Measurements from ENCODE around the gene F2RL3.
"Not testable (repeated sequence)": the region's sequence is repeated elsewhere in the genome, so short reads cannot be mapped to it uniquely, and the experiment has no call there.

The F2RL3 gene

DNA sequence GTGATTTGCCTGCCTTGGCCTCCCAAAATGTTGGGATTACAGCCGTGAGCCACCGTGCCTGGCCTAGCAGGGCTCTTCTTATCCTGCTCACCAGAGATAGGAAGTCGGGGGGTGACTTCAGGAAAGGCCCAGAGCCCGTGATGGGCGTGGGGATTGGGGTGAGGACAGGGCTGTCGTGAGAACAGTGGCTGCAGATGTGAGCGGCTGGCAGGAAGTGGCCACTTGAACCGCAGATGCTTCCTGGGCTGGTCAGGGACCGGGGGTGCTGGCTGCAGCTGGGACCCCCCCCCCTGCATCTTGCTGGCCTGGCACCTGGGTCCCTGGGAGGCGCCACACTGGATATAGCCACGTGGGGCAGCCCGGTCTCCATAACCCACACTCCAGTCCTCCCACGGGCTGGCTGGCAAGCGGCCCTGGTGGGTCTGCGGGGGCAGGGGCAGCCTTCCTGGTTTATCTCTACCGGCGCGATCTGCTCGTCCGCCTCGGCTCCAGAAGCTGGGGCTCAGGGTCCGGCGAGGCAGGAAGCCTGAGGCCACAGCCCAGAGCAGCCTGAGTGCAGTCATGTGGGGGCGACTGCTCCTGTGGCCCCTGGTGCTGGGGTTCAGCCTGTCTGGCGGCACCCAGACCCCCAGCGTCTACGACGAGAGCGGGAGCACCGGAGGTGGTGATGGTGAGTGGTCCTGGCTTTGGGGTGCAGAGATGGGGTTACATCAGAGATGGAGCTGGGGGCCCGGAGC lies at the start of gene F2RL3:
Gene F2RL3, plus strand, starts transcription at position 371 of the 737 bp plus-strand sequence. Its CDS starts 191 bp downstream, at position 562.
- no peak for DNase-seq

- no peak for DNase-seq
These were observed 47.3 kb upstream of the F2RL3 start for GRCh38 chr19:16841391-16841926.

GRCh38 chr19:16846901-16847300 lies 41.9 kb upstream of the F2RL3 start:
- DNase-seq: no peak

- DNase-seq: no peak
These were observed 41.4 kb upstream of the F2RL3 start for GRCh38 chr19:16847430-16847829.

DNA sequence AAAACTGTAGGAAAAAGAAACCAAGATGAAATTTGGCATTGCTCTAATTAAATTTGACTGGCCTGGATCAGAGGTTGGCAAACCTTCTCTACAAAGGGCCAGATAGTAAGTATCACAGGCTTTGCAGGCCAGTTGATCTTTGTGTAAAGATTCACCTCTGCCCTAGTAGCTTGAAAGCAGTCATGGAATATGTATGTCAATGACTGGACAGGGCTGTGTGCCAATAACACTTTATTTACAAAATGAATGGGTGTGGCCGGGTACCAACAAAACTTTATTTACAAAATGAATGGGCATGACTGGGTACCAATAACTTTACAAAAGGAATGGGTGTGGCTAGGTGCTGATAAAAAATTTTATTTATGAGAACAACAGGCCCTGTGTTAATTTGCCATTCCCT lies 39.6 kb upstream of the F2RL3 start:
- DNase-seq: no peak

GRCh38 chr19:16850133-16850532 lies 38.7 kb upstream of the F2RL3 start:
- no peak for DNase-seq

DNA sequence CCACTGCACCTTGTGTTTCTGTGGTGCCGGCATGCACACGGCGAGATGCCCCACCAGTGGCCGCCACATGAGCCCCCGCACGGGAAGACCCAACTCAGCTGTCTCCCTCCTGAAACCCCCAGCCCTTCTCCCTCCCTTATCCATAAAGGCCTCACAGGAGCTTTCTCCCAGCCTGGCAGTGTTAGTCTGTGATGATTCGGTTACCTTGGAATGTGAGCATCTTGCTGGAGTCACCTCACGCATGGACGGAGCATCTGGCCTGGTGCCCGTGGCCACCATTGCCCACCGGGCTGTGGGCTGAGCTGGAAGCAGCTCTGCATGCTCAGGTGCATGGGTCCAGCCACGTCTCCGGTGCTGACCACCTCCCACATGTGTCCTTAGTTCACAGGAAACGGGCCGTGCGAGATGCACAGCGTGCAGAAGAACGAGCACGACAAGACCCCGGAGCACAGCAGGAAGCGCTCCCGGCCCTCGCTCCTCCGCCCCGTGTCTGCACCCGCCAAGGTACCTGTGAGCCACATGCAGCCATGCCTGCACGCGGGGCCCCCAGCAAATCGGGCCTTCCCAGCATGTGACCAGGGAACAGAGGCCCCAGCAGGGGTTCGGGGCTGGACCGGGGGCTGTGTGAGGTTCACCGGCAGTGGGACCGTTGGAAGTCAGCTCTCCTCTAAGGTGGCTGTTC lies 37.6 kb upstream of the F2RL3 start:
- no peak for DNase-seq

- DNase-seq: no peak
These were observed 35.7 kb upstream of the F2RL3 start for GRCh38 chr19:16853066-16853465.

DNA sequence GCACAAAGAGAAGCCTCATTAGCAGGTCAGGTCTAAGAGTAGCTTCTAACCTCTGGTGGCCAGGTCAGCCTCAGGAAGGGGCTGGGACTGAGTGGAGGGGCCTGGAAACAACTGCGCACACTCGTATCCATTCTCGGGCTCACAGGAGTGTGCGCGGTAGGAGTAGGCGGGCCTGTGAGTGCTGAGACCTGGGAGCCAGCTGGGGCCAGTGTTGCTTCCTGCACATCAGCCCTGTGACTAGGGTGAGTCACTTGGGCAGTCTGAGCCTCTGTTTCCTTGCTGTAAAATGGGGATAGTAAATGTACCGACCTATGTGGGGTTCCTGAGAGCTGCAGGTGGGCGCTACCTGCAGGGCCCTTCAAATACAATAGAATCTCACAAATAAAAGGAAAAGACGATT lies 32.7 kb upstream of the F2RL3 start:
- DNase-seq: no peak

GRCh38 chr19:16859626-16860025 lies 29.2 kb upstream of the F2RL3 start:
- no peak for DNase-seq

DNA sequence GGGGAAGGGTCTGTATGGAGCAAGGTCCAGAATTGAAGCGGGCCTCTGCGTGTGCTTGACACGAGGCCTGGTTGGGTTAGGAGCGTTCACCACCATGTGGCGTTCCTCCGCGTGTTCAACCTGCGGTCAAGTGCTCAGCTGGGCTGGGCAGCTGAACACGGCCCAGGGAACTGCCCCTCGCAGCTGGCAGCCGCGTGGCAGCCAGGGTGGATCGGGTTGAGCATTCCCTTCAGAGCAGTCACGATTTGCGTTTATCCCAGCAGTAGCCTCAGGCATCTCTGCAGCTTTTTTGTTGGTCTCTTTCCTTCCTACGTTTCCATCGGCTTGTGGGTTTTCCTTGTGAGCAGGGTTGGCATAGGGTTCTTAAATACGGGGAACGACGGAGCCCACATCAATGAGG lies 28.7 kb upstream of the F2RL3 start:
- no peak for DNase-seq

- DNase-seq: no peak
These were observed 27.8 kb upstream of the F2RL3 start for GRCh38 chr19:16861011-16861410.

DNA sequence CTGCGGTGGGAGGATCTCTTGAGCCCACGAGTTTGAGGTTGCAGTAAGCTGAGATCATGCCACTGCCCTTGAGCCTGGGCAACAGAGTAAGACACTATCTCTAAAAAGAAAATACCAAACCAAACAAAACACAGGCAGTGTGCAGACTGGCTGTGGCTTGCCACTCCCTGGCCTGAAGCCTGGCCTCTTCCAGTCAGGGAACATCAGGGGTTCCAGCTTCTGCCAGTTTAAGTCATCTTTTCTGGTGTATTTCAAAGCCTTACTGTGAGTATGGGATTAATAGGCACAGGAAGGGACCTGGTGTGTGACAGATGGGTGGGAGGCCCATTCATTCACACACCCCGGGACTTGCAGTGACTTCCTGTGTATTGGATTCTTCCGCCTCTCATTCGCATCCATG lies 27.0 kb upstream of the F2RL3 start:
- DNase-seq: no peak

DNA sequence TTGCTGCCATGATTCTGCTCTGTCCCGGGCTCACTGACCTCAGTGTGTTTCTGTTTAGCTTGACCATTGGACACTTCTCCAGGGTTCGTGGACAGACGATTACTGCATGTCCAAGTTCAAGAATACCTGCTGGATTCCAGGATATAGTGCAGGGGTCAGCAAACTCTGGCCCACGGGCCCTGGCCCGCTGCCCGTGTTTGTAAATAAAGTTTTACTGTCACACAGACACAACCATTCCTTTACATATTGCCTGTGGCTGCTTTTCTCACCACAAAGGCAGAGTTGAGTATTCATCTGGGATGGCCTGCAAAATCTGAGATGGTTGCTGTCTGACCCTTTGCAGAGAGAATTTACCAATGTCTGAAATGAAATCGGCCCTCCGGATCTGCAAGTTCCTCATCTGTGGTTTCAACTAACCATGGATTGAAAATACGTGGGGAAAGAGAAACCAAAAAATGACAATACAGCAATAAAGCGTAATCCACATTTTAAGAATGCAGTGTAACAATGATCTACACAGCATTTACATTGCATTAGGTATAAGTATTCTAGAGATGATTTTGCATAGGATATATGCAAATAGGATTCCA lies 25.9 kb upstream of the F2RL3 start:
- DNase-seq: no peak

- DNase-seq: no peak
These were observed 21.6 kb upstream of the F2RL3 start for GRCh38 chr19:16867211-16867610.

DNA sequence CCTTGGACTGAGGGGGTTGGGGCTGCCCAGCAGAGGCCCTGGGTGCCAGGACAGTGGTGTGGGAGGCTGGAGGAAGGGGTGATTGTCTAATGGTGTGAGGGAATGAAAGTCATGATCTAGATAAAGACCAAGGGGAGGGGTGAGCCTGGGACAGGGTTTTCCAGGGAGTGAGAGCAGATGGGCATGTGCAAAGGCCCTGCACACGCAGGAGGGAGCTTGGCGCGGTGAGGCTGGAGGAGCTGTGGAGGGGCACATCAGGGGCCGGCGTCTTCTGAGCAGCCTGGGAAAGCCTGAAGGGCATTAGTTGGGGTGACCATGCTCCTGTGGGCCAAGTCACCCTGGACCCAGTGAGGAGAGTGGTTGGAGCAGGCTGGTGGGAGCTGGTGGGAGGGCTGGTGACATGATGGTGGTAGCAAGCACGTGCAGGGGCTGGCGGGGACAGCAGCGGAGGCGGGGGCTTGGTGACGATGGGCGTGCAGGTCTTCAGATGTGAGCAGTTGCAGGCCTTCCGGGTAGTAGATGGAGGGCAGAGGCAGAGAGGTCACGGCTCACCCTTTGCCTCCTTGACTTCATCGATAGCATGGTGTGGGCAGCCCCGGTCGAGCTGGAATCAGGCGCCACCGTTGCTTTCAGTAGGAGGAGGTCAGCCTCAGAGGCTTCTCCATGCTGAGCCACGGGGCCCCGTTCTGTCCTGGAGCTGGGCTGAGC lies 20.2 kb upstream of the F2RL3 start:
- no peak for DNase-seq

DNA sequence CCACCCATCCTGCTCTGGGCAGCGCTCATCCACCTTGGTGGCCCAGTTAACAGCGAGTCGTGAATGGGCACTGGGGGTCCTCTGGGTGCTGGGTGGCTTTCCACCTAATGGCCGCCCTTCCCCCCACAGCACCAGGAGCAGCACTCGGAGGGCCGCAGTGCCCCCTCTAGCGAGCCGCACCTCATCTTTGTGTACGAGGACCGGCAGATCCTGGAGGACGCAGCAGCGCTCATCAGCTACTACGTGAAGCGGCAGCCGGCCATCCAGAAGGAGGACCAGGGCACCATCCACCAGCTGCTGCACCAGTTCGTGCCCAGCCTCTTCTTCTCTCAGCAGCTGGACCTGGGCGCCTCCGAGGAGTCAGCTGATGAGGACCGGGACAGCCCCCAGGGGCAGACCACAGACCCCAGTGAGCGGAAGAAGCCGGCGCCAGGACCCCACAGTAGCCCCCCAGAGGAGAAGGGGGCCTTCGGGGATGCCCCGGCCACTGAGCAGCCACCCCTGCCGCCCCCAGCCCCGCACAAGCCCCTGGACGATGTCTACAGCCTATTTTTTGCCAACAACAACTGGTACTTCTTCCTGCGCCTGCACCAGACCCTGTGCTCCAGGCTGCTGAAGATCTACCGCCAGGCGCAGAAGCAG lies 19.3 kb upstream of the F2RL3 start:
- DNase-seq: no peak

DNA sequence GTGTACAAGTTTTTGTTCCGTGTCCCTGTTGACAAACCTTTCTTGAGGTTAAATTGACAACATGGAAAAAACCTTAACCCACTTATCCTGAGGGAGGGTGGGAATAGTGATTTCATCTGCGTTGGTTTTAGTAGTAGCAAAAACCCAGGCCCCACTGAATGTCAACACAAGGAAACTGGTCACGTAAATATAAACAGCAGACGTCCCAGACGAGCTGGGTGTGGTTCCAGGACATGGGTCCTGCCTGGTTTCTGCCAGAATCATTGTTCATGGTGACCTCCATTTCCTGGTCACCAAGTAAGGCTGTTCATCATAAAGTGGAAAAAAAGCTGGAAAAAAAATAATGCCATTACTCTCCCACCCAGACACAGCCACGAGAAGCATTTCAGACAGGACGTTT lies 16.9 kb upstream of the F2RL3 start:
- no peak for DNase-seq

- no peak for DNase-seq
These were observed 16.1 kb upstream of the F2RL3 start for GRCh38 chr19:16872728-16873127.

DNA sequence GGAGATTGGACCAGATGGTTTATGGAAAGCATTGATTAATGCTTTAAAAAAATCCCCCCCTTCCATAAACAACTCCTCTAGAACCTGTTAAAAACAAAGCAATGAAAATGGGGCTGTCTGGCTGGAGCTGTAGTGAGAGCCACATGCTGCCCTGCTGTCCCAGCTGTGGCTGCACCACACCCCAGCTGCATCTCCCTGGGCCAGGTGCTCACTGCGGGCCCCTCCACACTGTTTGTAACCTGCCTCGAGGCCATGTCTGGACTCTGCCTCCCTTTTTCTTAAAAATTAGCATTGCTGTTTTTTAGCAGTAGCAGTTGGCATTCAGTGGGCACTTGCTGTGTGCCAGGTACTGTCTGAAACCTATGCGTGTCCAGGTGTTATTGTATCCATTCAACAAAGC lies 15.2 kb upstream of the F2RL3 start:
- no peak for DNase-seq

- DNase-seq: no peak
These were observed 14.4 kb upstream of the F2RL3 start for GRCh38 chr19:16874250-16874977.

DNA sequence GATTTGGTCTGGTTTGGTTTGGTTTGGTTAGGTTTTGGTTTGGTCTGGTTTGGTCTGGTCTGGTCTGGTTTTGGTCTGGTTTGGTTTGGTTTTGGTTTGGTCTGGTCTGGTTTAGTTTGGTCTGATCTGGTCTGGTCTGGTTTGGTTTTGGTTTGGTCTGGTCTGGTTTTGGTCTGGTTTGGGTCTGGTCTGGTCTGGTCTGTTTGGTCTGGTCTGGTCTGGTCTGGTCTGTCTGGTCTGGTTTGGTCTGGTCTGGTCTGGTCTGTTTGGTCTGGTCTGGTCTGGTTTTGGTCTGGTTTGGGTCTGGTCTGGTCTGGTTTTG lies 13.9 kb upstream of the F2RL3 start:
- not testable (repeated sequence) for DNase-seq

All from NCI-H2081 treated with DMSO at 0.1 percent for 48 hours (cell line).